Trophoblast cell (in vitro differentiated cells and primary cell): ENCODE data around the gene EMID1.

ENCODE experiments used
- DNase-seq, 2 donors: peaks; one replicate each; pipeline ENCODE4 v3.0.0-alpha.2; 2016
- H2AFZ ChIP-seq: 2 replicates; pipeline ENCODE4 v1.6.1; 2013; ENCODE audit warnings: low read length, moderate library complexity, mild to moderate bottlenecking; ENCODE audit not compliant: insufficient read depth, poor library complexity
- H2AK5ac ChIP-seq: 2 replicates; pipeline ENCODE4 v1.6.1; 2013; ENCODE audit warnings: mild to moderate bottlenecking, low read length
- H2BK120ac ChIP-seq: 2 replicates; pipeline ENCODE4 v1.6.1; 2013; ENCODE audit warnings: low read length, mild to moderate bottlenecking, moderate library complexity; ENCODE audit not compliant: insufficient read depth, poor library complexity
- H2BK12ac ChIP-seq: 2 replicates; pipeline ENCODE4 v1.6.1; 2013; ENCODE audit warnings: mild to moderate bottlenecking, low read length, moderate library complexity
- H2BK5ac ChIP-seq: 2 replicates; pipeline ENCODE4 v1.6.1; 2013; ENCODE audit warnings: low read length, low read depth, moderate library complexity, mild to moderate bottlenecking; ENCODE audit not compliant: poor library complexity
- H3K14ac ChIP-seq: 2 replicates; pipeline ENCODE4 v1.6.1; 2013; ENCODE audit warnings: mild to moderate bottlenecking, low read length
- H3K18ac ChIP-seq: 2 replicates; pipeline ENCODE4 v1.6.1; 2013; ENCODE audit warnings: mild to moderate bottlenecking, low read length
- H3K23ac ChIP-seq: 2 replicates; pipeline ENCODE4 v1.6.1; 2013; ENCODE audit warnings: low read length
- H3K27ac ChIP-seq: 2 replicates; pipeline ENCODE4 v1.5.1; 2013; ENCODE audit warnings: low read depth, mild to moderate bottlenecking, inconsistent platforms, low read length, moderate library complexity
- H3K27me3 ChIP-seq: 2 replicates; pipeline ENCODE4 v1.6.1; 2013; ENCODE audit warnings: inconsistent platforms, mild to moderate bottlenecking, low read length, moderate library complexity; ENCODE audit not compliant: insufficient read depth
- H3K36me3 ChIP-seq, 2 experiments: 1 replicate in 1 of 2; 2 replicates in 1 of 2; pipeline ENCODE4 v1.6.1; 2013; ENCODE audit warnings: low read length in 2 of 2, mild to moderate bottlenecking in 2 of 2, moderate library complexity in 1 of 2; ENCODE audit not compliant: insufficient read depth in 2 of 2, control insufficient read depth in 1 of 2
- H3K4ac ChIP-seq: 2 replicates; pipeline ENCODE4 v1.6.1; 2013; ENCODE audit warnings: low read depth, mild to moderate bottlenecking, low read length, moderate library complexity
- H3K4me1 ChIP-seq, 2 experiments: 1 replicate in 1 of 2; 2 replicates in 1 of 2; pipeline ENCODE4 v1.6.1; 2013; ENCODE audit warnings: low read length in 2 of 2, mild to moderate bottlenecking in 2 of 2, moderate library complexity in 1 of 2; ENCODE audit not compliant: insufficient read depth in 2 of 2, control insufficient read depth in 1 of 2
- H3K4me2 ChIP-seq: 2 replicates; pipeline ENCODE4 v1.6.1; 2013; ENCODE audit warnings: inconsistent platforms, mild to moderate bottlenecking, low read length, moderate library complexity
- H3K4me3 ChIP-seq: 2 replicates; pipeline ENCODE4 v1.5.1; 2013; ENCODE audit warnings: mild to moderate bottlenecking, low read depth, low read length, inconsistent platforms
- H3K79me1 ChIP-seq: one replicate; pipeline ENCODE4 v1.6.1; 2013; ENCODE audit warnings: low read length
- H3K79me2 ChIP-seq: 2 replicates; pipeline ENCODE4 v1.6.1; 2013; ENCODE audit warnings: low read length, mild to moderate bottlenecking; ENCODE audit not compliant: control insufficient read depth, insufficient read depth, poor library complexity
- H3K9ac ChIP-seq: 2 replicates; pipeline ENCODE4 v1.6.1; 2013; ENCODE audit warnings: mild to moderate bottlenecking, low read length
- H3K9me3 ChIP-seq: 2 replicates; pipeline ENCODE4 v1.6.1; 2013; ENCODE audit warnings: low read depth, mild to moderate bottlenecking, control low read depth, inconsistent platforms, low read length; ENCODE audit not compliant: insufficient read depth
- H4K12ac ChIP-seq: 2 replicates; pipeline ENCODE4 v1.6.1; 2013; ENCODE audit warnings: low read depth, mild to moderate bottlenecking, low read length, moderate library complexity
- H4K8ac ChIP-seq: 2 replicates; pipeline ENCODE4 v1.6.1; 2013; ENCODE audit warnings: low read depth, mild to moderate bottlenecking, low read length, moderate library complexity
- H4K91ac ChIP-seq: one replicate; pipeline ENCODE4 v1.6.1; 2013; ENCODE audit warnings: low read depth, mild to moderate bottlenecking, low read length, moderate library complexity
- WGBS: extraction: QIAGEN DNeasy Blood & Tissue Kit; methylation state at CpG from one replicate; pipeline ENCODE4 v1.1.7; 2013; ENCODE audit warnings: missing lambda C conversion rate; ENCODE audit not compliant: insufficient read length, insufficient coverage; ENCODE audit errors: extremely low coverage; 5-methylcytosine and 5-hydroxymethylcytosine counted together

The EMID1 gene

DNA sequence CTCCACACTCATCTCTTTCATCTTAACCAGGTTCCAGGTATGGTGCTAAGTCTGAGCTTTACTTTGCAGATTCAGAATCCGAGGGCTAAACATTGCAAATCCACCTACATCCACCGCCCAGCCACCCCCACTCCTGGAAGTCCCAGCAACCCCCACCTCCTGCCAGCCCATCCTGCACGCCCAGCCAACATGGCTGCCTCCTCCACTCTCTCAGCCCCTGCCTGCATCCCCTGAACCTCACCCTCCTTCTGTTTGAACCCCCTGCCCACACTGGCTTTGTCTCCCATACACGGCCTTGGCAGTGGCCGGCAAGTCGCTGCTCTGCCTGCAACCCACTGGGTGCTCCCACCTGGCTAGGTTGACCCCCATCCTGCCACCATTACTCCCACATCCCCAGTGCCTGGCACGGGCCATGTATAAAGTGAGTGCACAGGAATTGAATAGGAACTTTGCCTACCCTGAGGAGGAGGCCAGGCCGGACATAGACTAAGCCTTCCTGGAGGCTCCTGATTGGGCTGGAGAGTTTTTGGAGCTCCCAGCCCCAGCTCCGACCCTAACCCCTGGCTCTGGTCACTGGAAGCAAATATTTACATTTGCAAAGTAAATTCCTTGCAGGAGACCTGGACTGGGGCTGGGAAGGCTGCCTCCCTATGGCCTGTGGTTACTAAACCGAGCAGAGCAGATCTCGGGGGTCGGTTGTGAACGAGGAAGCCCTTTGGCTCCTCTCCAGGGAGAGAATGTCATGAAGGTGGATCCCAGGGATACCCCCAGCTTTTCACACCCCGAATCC lies 14.4 kb downstream of the EMID1 start:
- H3K14ac ChIP-seq = no peak overlapping the region
- no peaks in the 10 kb centered on the region for H3K27me3 ChIP-seq
- H3K4me2 ChIP-seq = no peak overlapping the region
- H3K23ac ChIP-seq = no peak overlapping the region
- no peak overlapping the region for H3K4me3 ChIP-seq
- DNase-seq = no peak
- H3K18ac ChIP-seq = no peak overlapping the region
- WGBS = no CpG with 5 or more reads among the region's 14 CpGs
- no peak overlapping the region for H3K27ac ChIP-seq
- no peak overlapping the region for H2AFZ ChIP-seq
- no peaks in the 10 kb centered on the region for H3K4me1 ChIP-seq
- H4K91ac ChIP-seq = no peak overlapping the region
- H3K79me1 ChIP-seq = no peaks in the 10 kb centered on the region
- H4K12ac ChIP-seq = no peak overlapping the region
- H2BK12ac ChIP-seq = no peak overlapping the region
- H4K8ac ChIP-seq = no peak overlapping the region
- no peaks in the 10 kb centered on the region for H3K79me2 ChIP-seq
- no peak overlapping the region for H2AK5ac ChIP-seq
- H2BK5ac ChIP-seq = no peak overlapping the region
- H2BK120ac ChIP-seq = no peak overlapping the region
- H3K9ac ChIP-seq = no peak overlapping the region
- no peak overlapping the region for H3K4ac ChIP-seq
- H3K36me3 ChIP-seq = no peaks in the 10 kb centered on the region
- no peaks in the 10 kb centered on the region for H3K9me3 ChIP-seq

DNA sequence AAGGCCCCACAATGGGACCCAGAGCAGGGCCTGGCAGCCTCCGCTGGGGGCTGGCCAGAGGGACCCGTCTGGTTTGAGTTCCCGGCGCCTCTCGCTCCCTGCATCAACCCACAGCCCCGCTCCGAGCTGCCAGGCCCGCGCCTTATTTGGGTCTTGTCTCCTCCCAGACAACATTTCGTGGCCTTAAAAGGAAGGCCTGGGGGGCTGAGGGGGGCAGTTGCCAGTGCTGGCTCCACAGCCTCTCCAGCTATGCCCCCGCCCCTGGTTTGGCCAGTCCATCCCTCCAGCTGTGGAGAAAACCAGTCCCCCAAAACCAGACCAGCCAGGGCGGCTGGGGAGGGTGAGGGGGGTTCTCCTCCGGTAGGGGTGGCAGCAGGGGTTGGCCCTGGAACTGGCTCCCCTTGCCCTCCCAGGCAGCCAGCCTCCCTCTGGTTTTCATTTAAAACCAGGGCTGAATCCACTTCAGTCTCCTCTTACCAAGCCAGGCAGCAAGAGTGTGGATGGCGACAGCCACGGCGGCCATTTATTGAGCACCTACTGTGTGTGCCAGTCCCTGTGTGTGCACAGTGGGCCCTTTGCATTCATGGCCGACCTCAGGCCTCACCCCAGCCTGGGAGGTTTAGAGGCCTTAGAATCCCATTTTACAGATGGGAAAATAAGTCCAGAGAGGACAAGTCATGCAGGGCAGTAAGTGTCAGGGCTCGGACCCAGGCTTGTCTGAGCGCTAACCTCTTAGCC lies 18.6 kb downstream of the EMID1 start:
- no peak overlapping the region for H2BK12ac ChIP-seq
- WGBS = no CpG with 5 or more reads among the region's 19 CpGs
- H3K4me2 ChIP-seq = no peak overlapping the region
- H2AK5ac ChIP-seq = no peak overlapping the region
- H3K27me3 ChIP-seq = no peaks in the 10 kb centered on the region
- H4K91ac ChIP-seq = no peak overlapping the region
- H3K27ac ChIP-seq = no peak overlapping the region
- no peak overlapping the region for H3K4me3 ChIP-seq
- no peaks in the 10 kb centered on the region for H3K4me1 ChIP-seq
- H3K79me1 ChIP-seq = no peaks in the 10 kb centered on the region
- H3K36me3 ChIP-seq = no peaks in the 10 kb centered on the region
- H3K18ac ChIP-seq = no peak overlapping the region
- H2AFZ ChIP-seq = no peak overlapping the region
- no peak overlapping the region for H3K9ac ChIP-seq
- H3K4ac ChIP-seq = no peak overlapping the region
- H3K79me2 ChIP-seq = no peaks in the 10 kb centered on the region
- no peaks in the 10 kb centered on the region for H3K9me3 ChIP-seq
- no peak overlapping the region for H3K23ac ChIP-seq
- H3K14ac ChIP-seq = no peak overlapping the region
- no peak overlapping the region for H2BK5ac ChIP-seq
- H4K8ac ChIP-seq = no peak overlapping the region
- DNase-seq = no peak
- H4K12ac ChIP-seq = no peak overlapping the region
- no peak overlapping the region for H2BK120ac ChIP-seq

- Histone ChIP-seq H3K36me3 (no peaks in the 10 kb centered on the region), H3K79me2 (no peaks in the 10 kb centered on the region), H3K79me1 (no peaks in the 10 kb centered on the region), H3K18ac (no peak overlapping the region), H3K27me3 (no peaks in the 10 kb centered on the region), H3K9me3 (no peaks in the 10 kb centered on the region), H3K27ac (no peak overlapping the region), H2BK120ac (no peak overlapping the region), H2BK12ac (no peak overlapping the region), H3K4me2 (no peak overlapping the region), H2AK5ac (no peak overlapping the region), H3K23ac (no peak overlapping the region), H4K8ac (no peak overlapping the region), H4K91ac (no peak overlapping the region), H3K4me3 (no peak overlapping the region), H2BK5ac (no peak overlapping the region), H4K12ac (no peak overlapping the region), H3K4ac (no peak overlapping the region), H2AFZ (no peak overlapping the region), H3K9ac (no peak overlapping the region), H3K14ac (no peak overlapping the region), H3K4me1 (no peaks in the 10 kb centered on the region)
- no peak for DNase-seq
- WGBS = no CpG with 5 or more reads among the region's 7 CpGs
These were observed 19.2 kb downstream of the EMID1 start for GRCh38 chr22:29224859-29225410.

DNA sequence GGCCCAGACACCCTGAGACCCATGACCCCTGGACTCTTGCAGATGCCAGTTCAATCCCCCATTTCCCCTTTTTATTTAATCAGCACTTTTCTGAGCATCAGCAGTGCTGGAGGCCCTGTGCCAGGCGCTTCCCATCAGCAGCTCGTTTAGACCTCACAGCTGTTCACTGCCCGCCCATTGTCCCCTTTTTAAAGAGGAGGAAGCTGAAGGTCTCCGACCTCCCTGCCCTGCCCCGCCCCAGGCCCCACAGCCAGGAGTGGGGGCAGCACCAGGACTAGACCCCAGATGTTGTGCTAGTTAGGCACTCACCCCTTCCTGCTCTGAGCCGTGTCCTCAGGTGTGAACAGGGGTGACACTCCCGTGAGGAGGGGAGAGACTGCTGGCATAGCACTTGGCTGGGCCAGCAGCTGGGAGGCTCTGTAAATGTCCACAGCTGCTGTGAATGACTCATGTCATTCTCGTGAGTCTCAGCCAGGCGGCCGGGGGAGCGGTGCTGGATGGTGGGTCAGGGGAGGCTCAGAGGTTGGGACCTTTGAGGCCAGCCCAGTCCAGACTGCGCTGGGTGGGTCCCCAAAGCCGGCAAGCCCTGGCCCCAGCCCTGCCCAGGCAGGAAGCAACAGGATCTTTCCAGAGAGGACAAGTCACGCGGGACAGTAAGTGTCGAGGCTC lies 19.9 kb downstream of the EMID1 start:
- Histone ChIP-seq H3K79me2 (no peaks in the 10 kb centered on the region), H3K18ac (no peak overlapping the region), H3K79me1 (no peaks in the 10 kb centered on the region), H3K4me1 (no peaks in the 10 kb centered on the region), H3K4me3 (no peak overlapping the region), H3K14ac (no peak overlapping the region), H2BK12ac (no peak overlapping the region), H2BK120ac (no peak overlapping the region), H3K4ac (no peak overlapping the region), H4K12ac (no peak overlapping the region), H2AK5ac (no peak overlapping the region), H3K27me3 (no peaks in the 10 kb centered on the region), H4K91ac (no peak overlapping the region), H3K9me3 (no peaks in the 10 kb centered on the region), H3K36me3 (no peaks in the 10 kb centered on the region), H2AFZ (no peak overlapping the region), H2BK5ac (no peak overlapping the region), H3K4me2 (no peak overlapping the region), H3K23ac (no peak overlapping the region), H3K9ac (no peak overlapping the region), H4K8ac (no peak overlapping the region), H3K27ac (no peak overlapping the region)
- DNase-seq = peak in 1 of 2 donors; percentile 11
- WGBS = no CpG with 5 or more reads among the region's 16 CpGs
